Measurements from ENCODE around the gene CCDC171.

DNA sequence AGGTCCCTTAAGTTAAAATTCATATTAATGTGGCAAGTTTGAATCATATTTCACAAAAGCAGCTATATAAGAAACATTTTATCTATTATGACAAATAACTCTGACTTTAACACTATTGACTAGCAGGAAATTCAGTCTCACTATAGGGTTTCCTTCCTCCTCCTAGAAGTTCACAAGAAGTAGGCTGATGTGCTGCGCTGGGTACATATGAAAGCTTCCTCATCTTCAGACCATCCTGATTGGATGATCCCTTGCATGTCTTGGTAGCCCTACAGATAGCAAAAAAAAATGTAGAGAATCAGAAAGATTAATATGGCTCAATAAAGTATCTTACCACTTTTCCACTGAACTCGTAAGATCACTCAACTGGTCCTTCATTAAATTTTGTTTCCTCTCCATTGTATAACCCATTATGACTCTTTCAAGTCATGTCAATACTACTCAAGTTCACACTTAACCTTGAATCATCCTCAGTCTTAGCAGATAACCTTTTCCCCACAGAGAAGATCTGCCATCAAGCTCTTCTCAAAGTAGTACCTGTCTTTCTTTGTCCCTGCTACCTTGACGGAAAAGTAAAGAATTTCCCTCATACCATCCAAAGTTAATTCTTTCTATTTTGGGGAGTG, 30.6 kb upstream of the CCDC171 start:
- TF ChIP-seq CTCF (IDR thresholded peaks at IDR 0.05) (no peak), POLR2A (IDR thresholded peaks at IDR 0.05) (no peak)

Data from right lobe of liver (tissue), 4 donors.